WTC11 (cell line): Measurements from ENCODE around the gene USP47. TPM values are rescaled to one million over a fixed set of nuclear protein-coding genes. Genes with fewer than 3 reads are reported as not detected.
A peak's percentile ranks its signal among the peaks of the same experiment; 100 is the strongest.

Source experiments
- ATAC-seq: fragments of 200-7000 bp; cut with Tn5 transposase; 2 replicates; pipeline ENCODE4 v1.10.0; 2021; ENCODE audit warnings: mild to moderate bottlenecking, moderate library complexity
- CTCF ChIA-PET: fragments of 300-600 bp; sonication (Branson Sonifier 250); formaldehyde crosslinking; loops from one replicate; lab custom pipeline; 2021; ENCODE audit warnings: antibody characterized with exemption; lab: Charles Lee
- POLR2A ChIA-PET: fragments of 350-600 bp; sonication (Branson Sonifier 250); formaldehyde crosslinking; loops from one replicate; lab custom pipeline; 2021; ENCODE audit warnings: antibody characterized with exemption; lab: Charles Lee
- DNase-seq: peaks from one replicate; pipeline ENCODE4 v3.0.0; 2021; ENCODE audit warnings: low spot score
- H3K27ac Mint-ChIP-seq: 2 replicates; pipeline ENCODE4 v1.8.0; 2021; ENCODE audit warnings: mixed read lengths
- H3K27me3 Mint-ChIP-seq: 2 replicates; pipeline ENCODE4 v1.8.0; 2021; ENCODE audit warnings: low read depth, mild to moderate bottlenecking, moderate library complexity, mixed read lengths
- H3K36me3 Mint-ChIP-seq: 2 replicates; pipeline ENCODE4 v1.8.0; 2021; ENCODE audit warnings: mixed read lengths
- H3K4me1 Mint-ChIP-seq: 2 replicates; pipeline ENCODE4 v1.8.0; 2022; ENCODE audit warnings: mixed read lengths
- H3K4me3 Mint-ChIP-seq: 2 replicates; pipeline ENCODE4 v1.8.0; 2021; ENCODE audit warnings: mild to moderate bottlenecking, moderate library complexity, mixed read lengths
- H3K9me3 Mint-ChIP-seq: 2 replicates; pipeline ENCODE4 v1.8.0; 2021; ENCODE audit warnings: mixed read lengths
- ETV6 ChIP-seq: sonication (generic); formaldehyde crosslinking; IDR thresholded peaks from 2 replicates; pipeline ENCODE4 v1.8.1; 2022; ENCODE audit warnings: mild to moderate bottlenecking, missing genetic modification reagents
- HMGA2 ChIP-seq: fragments of 250-450 bp; sonication (Bioruptor Pico); IDR thresholded peaks from 2 replicates; pipeline ENCODE4 v1.4.0; 2021; ENCODE audit warnings: mild to moderate bottlenecking, moderate library complexity
- SOX15 ChIP-seq: fragments of 250-450 bp; sonication (Bioruptor Pico); IDR thresholded peaks from 2 replicates; pipeline ENCODE4 v1.9.0; 2021; ENCODE audit warnings: mild to moderate bottlenecking
- SP1 ChIP-seq: sonication (generic); formaldehyde crosslinking; conservative IDR thresholded peaks from 2 replicates; pipeline ENCODE4 v1.8.1; 2022; ENCODE audit warnings: missing genetic modification reagents
- ZNF138 ChIP-seq: sonication (generic); formaldehyde crosslinking; conservative IDR thresholded peaks from 2 replicates; pipeline ENCODE4 v1.8.1; 2022; ENCODE audit warnings: mild to moderate bottlenecking, moderate library complexity, missing genetic modification reagents
- ZNF423 ChIP-seq: fragments of 250-450 bp; sonication (Bioruptor Pico); IDR thresholded peaks from 2 replicates; pipeline ENCODE4 v2.1.2; 2022; ENCODE audit warnings: mild to moderate bottlenecking, moderate library complexity
- total RNA-seq: library from RNA; stranded (reverse); gene quantifications from 3 replicates; pipeline ENCODE4 v1.2.3, GENCODE V29; 2021
- TF ChIP-seq, protein P1 (sequence below): sonication (generic); formaldehyde crosslinking; IDR thresholded peaks from 2 replicates; pipeline ENCODE4 v1.8.0; 2023; ENCODE audit warnings: missing genetic modification reagents, mild to moderate bottlenecking, borderline replicate concordance
- TF ChIP-seq, protein P2 (sequence below): fragments of 250-450 bp; sonication (Bioruptor Pico); IDR thresholded peaks from 2 replicates; pipeline ENCODE4 v1.9.0; 2021; ENCODE audit warnings: mild to moderate bottlenecking
- TF ChIP-seq, protein P3 (sequence below): sonication (generic); formaldehyde crosslinking; IDR thresholded peaks from 2 replicates; pipeline ENCODE4 v1.8.0; 2022; ENCODE audit warnings: mild to moderate bottlenecking, missing genetic modification reagents
- TF ChIP-seq, protein P4 (sequence below): sonication (generic); formaldehyde crosslinking; IDR thresholded peaks from 2 replicates; pipeline ENCODE4 v1.8.1; 2023; ENCODE audit warnings: mild to moderate bottlenecking, missing genetic modification reagents, borderline replicate concordance

Gene USP47
- total RNA-seq, 1 experiment from 2014 or later, result 19.7 TPM

DNA sequence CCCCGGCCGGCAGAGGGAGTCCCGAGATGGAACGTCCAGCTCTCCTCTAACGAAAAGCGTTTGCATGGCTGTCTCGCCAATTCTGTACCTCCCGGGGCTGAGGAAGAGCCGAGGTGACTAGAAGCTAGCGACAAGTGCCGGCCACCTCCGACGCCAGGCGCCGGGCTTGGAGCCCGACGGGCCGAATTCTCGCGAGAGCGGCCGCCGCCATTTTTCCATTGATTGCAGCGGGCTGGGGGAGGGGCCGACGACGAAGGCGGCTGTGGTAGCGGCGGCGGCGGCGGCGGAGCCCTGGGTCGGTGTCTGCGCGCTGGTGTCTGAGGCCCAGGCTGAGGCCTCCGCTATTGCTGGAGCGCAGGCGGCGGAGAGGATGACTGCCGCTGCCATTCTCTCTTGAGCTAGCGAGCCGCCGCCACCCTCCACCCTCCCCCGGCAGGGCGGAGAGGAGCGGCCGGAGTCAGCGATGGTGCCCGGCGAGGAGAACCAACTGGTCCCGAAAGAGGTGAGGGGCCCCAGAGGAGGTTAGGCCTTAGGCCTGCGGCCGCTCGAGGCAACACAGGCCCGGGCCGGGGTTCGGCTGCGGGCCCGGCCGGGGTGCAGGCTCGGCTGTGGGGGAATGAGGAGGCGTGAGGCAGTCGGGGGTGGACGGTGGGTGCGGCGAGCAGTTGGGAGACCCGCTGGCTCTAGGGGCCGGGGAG lies at the start of gene USP47 (continued):
- TF ChIP-seq, protein P1, sequence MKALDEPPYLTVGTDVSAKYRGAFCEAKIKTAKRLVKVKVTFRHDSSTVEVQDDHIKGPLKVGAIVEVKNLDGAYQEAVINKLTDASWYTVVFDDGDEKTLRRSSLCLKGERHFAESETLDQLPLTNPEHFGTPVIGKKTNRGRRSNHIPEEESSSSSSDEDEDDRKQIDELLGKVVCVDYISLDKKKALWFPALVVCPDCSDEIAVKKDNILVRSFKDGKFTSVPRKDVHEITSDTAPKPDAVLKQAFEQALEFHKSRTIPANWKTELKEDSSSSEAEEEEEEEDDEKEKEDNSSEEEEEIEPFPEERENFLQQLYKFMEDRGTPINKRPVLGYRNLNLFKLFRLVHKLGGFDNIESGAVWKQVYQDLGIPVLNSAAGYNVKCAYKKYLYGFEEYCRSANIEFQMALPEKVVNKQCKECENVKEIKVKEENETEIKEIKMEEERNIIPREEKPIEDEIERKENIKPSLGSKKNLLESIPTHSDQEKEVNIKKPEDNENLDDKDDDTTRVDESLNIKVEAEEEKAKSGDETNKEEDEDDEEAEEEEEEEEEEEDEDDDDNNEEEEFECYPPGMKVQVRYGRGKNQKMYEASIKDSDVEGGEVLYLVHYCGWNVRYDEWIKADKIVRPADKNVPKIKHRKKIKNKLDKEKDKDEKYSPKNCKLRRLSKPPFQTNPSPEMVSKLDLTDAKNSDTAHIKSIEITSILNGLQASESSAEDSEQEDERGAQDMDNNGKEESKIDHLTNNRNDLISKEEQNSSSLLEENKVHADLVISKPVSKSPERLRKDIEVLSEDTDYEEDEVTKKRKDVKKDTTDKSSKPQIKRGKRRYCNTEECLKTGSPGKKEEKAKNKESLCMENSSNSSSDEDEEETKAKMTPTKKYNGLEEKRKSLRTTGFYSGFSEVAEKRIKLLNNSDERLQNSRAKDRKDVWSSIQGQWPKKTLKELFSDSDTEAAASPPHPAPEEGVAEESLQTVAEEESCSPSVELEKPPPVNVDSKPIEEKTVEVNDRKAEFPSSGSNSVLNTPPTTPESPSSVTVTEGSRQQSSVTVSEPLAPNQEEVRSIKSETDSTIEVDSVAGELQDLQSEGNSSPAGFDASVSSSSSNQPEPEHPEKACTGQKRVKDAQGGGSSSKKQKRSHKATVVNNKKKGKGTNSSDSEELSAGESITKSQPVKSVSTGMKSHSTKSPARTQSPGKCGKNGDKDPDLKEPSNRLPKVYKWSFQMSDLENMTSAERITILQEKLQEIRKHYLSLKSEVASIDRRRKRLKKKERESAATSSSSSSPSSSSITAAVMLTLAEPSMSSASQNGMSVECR (CRISPR knock-in tag), result no peak; the same call in 1 of the 2 replicates
- TF ChIP-seq, protein P2, sequence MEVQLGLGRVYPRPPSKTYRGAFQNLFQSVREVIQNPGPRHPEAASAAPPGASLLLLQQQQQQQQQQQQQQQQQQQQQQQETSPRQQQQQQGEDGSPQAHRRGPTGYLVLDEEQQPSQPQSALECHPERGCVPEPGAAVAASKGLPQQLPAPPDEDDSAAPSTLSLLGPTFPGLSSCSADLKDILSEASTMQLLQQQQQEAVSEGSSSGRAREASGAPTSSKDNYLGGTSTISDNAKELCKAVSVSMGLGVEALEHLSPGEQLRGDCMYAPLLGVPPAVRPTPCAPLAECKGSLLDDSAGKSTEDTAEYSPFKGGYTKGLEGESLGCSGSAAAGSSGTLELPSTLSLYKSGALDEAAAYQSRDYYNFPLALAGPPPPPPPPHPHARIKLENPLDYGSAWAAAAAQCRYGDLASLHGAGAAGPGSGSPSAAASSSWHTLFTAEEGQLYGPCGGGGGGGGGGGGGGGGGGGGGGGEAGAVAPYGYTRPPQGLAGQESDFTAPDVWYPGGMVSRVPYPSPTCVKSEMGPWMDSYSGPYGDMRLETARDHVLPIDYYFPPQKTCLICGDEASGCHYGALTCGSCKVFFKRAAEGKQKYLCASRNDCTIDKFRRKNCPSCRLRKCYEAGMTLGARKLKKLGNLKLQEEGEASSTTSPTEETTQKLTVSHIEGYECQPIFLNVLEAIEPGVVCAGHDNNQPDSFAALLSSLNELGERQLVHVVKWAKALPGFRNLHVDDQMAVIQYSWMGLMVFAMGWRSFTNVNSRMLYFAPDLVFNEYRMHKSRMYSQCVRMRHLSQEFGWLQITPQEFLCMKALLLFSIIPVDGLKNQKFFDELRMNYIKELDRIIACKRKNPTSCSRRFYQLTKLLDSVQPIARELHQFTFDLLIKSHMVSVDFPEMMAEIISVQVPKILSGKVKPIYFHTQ (CRISPR knock-in tag), result peak; percentile 15; the same call in 1 of the 2 replicates
- TF ChIP-seq, protein P3, sequence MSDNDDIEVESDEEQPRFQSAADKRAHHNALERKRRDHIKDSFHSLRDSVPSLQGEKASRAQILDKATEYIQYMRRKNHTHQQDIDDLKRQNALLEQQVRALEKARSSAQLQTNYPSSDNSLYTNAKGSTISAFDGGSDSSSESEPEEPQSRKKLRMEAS (CRISPR knock-in tag), result peak; percentile 49
- TF ChIP-seq ETV6 (CRISPR knock-in tag) (0 out of 2 replicates have a peak, but pooled peaks have one; percentile 27), ZNF423 (CRISPR knock-in tag) (no peak), ZNF138 (CRISPR knock-in tag) (no peak)
- TF ChIP-seq, protein P4, sequence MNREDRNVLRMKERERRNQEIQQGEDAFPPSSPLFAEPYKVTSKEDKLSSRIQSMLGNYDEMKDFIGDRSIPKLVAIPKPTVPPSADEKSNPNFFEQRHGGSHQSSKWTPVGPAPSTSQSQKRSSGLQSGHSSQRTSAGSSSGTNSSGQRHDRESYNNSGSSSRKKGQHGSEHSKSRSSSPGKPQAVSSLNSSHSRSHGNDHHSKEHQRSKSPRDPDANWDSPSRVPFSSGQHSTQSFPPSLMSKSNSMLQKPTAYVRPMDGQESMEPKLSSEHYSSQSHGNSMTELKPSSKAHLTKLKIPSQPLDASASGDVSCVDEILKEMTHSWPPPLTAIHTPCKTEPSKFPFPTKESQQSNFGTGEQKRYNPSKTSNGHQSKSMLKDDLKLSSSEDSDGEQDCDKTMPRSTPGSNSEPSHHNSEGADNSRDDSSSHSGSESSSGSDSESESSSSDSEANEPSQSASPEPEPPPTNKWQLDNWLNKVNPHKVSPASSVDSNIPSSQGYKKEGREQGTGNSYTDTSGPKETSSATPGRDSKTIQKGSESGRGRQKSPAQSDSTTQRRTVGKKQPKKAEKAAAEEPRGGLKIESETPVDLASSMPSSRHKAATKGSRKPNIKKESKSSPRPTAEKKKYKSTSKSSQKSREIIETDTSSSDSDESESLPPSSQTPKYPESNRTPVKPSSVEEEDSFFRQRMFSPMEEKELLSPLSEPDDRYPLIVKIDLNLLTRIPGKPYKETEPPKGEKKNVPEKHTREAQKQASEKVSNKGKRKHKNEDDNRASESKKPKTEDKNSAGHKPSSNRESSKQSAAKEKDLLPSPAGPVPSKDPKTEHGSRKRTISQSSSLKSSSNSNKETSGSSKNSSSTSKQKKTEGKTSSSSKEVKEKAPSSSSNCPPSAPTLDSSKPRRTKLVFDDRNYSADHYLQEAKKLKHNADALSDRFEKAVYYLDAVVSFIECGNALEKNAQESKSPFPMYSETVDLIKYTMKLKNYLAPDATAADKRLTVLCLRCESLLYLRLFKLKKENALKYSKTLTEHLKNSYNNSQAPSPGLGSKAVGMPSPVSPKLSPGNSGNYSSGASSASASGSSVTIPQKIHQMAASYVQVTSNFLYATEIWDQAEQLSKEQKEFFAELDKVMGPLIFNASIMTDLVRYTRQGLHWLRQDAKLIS (CRISPR knock-in tag), result no peak; the same call in 1 of the 2 replicates
- TF ChIP-seq, all 79 proteins: peak for 18

DNA sequence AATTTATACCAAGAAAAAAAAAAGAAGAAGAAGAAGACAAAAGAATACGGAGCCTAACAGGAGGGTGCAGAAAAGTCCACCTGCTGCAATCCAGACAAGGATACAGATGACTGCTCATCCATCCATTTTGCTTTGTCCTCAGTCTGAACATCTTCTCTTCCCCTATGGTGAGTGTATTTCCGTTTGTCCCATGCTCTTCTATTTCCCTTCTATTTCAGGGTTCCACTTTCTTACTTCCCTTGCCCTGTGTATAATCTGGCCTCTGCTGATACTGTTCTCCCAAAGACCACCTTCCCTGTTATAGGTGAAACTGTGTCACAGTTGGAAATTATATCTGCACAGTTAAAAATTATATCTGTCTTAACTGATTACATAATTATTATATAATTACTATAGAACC lies 48.7 kb upstream of the USP47 start:
- no peak for DNase-seq
- ChIA-PET POLR2A (no interaction called here), CTCF (no interaction called here)
- Mint-ChIP-seq H3K36me3 (no peaks in the 10 kb centered on the region), H3K4me1 (0 out of 2 replicates have a peak, but pooled peaks cover 2% of the 10 kb centered on the region), H3K27ac (no peak overlapping the region), H3K9me3 (no peaks in the 10 kb centered on the region), H3K27me3 (peaks cover 3% of the 10 kb centered on the region; the same call in 1 of the 2 replicates), H3K4me3 (no peak overlapping the region)
- ATAC-seq, result no peak
- TF ChIP-seq ZNF138 (CRISPR knock-in tag) (no peak), SP1 (no peak), SOX15 (CRISPR knock-in tag) (no peak), HMGA2 (CRISPR knock-in tag) (no peak)
